Cardiac muscle cell (in vitro differentiated cells and primary cell): Measurements from ENCODE around the gene G3BP1. TPM values are rescaled to one million over a fixed set of nuclear protein-coding genes. Genes with fewer than 3 reads are reported as not detected.
"Not testable (repeated sequence)": the region's sequence is repeated elsewhere in the genome, so short reads cannot be mapped to it uniquely, and the experiment has no call there.

Source experiments
- DNase-seq, 2 donors: peaks; one replicate each; pipeline versions ENCODE4 v3.0.0 to v3.0.0-alpha.2; 2010 to 2017; ENCODE audit warnings: low read depth in 1 of 2, low spot score in 1 of 2
- H3K27ac ChIP-seq: fragments of 200-600 bp; sonication (generic); 2 replicates; pipeline ENCODE4 v1.5.1; 2016
- H3K27me3 ChIP-seq: fragments of 200-600 bp; sonication (generic); 2 replicates; pipeline ENCODE4 v1.6.0; 2016; ENCODE audit warnings: control low read depth
- H3K36me3 ChIP-seq: fragments of 200-600 bp; sonication (generic); 2 replicates; pipeline ENCODE4 v1.5.1; 2016; ENCODE audit warnings: control low read depth
- H3K4me1 ChIP-seq: fragments of 200-600 bp; sonication (generic); 2 replicates; pipeline ENCODE4 v1.8.1; 2017; ENCODE audit warnings: low read depth, mild to moderate bottlenecking, mixed run types
- H3K4me3 ChIP-seq: fragments of 200-600 bp; sonication (generic); 2 replicates; pipeline ENCODE4 v1.5.1; 2016; ENCODE audit warnings: mild to moderate bottlenecking
- H3K9me3 ChIP-seq: fragments of 200-600 bp; sonication (generic); 2 replicates; pipeline ENCODE4 v1.5.1; 2017; ENCODE audit warnings: low read depth, mild to moderate bottlenecking, control low read depth
- CTCF ChIP-seq: IDR thresholded peaks from 2 replicates; pipeline ENCODE4 v1.5.1; 2012; ENCODE audit warnings: low read depth, mild to moderate bottlenecking, low read length
- polyA plus RNA-seq: library from polyadenylated mRNA; unstranded; fragments of >200 nt; fragmentation: Nextera tagmentation; extraction: Ambion mirVana; gene quantifications from 2 replicates; pipeline ENCODE4 v1.2.1, GENCODE V29; 2016
- total RNA-seq: library from RNA; depleted of rRNA; stranded (reverse); fragments of >200 nt; gene quantifications from 2 replicates; pipeline ENCODE4 v1.2.3, GENCODE V29; 2016

The G3BP1 gene
- total RNA-seq (66.9 and 97.0 TPM in 2 replicates), polyA plus RNA-seq (105 and 140 TPM in 2 replicates)

DNA sequence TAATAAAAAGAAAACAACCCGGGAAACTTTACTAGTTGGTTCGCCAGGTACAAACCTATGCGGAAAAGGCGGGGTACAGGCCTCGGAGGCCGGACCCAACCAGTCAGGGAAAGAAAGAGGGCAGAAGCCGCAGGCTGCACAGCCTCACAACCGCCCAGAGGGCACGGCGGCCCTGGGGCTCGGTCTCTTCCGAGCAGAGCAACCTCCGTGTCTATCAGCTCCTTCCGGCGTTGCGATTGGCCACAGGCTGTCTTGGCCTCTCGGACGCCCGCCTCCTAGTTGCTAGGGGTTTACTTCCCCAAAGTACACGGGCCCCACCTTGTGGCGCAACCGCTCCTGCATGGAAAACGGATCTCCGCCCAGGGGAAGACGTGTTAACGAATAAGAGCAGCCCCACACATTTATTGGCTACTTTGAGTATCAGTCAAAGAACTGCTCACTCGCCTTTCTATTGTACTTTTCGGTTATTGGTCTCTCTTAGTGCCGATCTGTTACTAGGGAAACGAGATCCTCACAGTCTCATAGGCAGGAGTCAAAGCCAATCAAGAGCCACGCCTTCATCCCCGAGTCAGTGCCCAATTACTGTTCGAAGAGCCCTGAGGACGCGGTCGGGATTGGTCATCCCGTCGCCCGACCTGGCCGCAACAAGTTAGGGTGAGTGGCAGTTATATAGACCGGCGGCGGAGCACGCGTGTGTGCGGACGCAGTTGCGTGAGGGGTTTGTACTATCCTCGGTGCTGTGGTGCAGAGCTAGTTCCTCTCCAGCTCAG is at the start of gene G3BP1:
Gene G3BP1, plus strand, starts transcription at position 696 of the 770 bp plus-strand sequence. CDS start 14,667 bp downstream, outside the sequence.
- peak; percentile 100 for DNase-seq
- peak within 1 kb of the TSS; percentile 91 for H3K27ac ChIP-seq
- no peaks in the 10 kb centered on the region for H3K9me3 ChIP-seq
- H3K36me3 ChIP-seq = no peaks in the 10 kb centered on the region
- no peaks in the 10 kb centered on the region for H3K27me3 ChIP-seq
- H3K4me3 ChIP-seq = peak within 1 kb of the TSS; percentile 77
- H3K4me1 ChIP-seq = peaks cover 40% of the 10 kb centered on the region
- peak; percentile 65 for TF ChIP-seq CTCF

- H3K4me1 ChIP-seq = no peaks in the 10 kb centered on the region
- no peak for TF ChIP-seq CTCF
- no peak for DNase-seq
- no peaks in the 10 kb centered on the region for H3K36me3 ChIP-seq
- no peak overlapping the region for H3K4me3 ChIP-seq
- no peaks in the 10 kb centered on the region for H3K9me3 ChIP-seq
- H3K27ac ChIP-seq = no peak overlapping the region
- no peaks in the 10 kb centered on the region for H3K27me3 ChIP-seq
These were observed 49.2 kb upstream of the G3BP1 start for GRCh38 chr5:151722546-151722945.

DNA sequence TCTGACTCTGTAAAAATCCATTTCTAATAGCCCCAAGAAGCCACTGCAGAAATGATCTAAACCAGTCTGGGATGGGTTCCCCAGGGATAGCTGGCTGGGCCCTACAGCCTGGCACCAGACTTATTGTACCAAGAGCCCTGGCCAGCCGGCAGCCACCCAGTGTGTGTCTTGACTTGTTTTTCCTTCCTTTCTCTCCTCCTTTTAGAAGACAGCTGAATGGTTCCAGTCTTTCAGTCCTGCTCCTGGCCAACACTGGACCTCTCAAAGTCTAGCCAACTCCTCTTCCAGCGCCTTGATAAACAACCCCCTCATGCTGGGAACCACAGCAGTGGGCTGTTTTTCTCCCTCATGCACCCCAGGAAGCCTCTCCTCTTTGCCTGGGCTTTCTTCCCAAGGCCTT is 47.4 kb upstream of the G3BP1 start:
- no peak for TF ChIP-seq CTCF
- H3K9me3 ChIP-seq = no peaks in the 10 kb centered on the region
- no peaks in the 10 kb centered on the region for H3K36me3 ChIP-seq
- no peaks in the 10 kb centered on the region for H3K27me3 ChIP-seq
- no peak overlapping the region for H3K27ac ChIP-seq
- DNase-seq = no peak
- H3K4me1 ChIP-seq = no peaks in the 10 kb centered on the region
- H3K4me3 ChIP-seq = no peak overlapping the region

- not testable (repeated sequence) for DNase-seq, H3K27ac ChIP-seq
These were observed 42.2 kb upstream of the G3BP1 start for GRCh38 chr5:151729597-151729996.

GRCh38 chr5:151730381-151730780 is 41.4 kb upstream of the G3BP1 start:
- no peak overlapping the region for H3K4me3 ChIP-seq
- no peaks in the 10 kb centered on the region for H3K36me3 ChIP-seq
- TF ChIP-seq CTCF = no peak
- H3K9me3 ChIP-seq = no peaks in the 10 kb centered on the region
- H3K4me1 ChIP-seq = no peaks in the 10 kb centered on the region
- no peak for DNase-seq
- H3K27me3 ChIP-seq = no peaks in the 10 kb centered on the region
- H3K27ac ChIP-seq = no peak overlapping the region

More at GRCh38 chr5:151729597-151729996, 42.2 kb upstream of the G3BP1 start:
- H3K4me1 ChIP-seq, H3K9me3 ChIP-seq, H3K27me3 ChIP-seq, H3K4me3 ChIP-seq, H3K36me3 ChIP-seq: not testable (repeated sequence)

- no peaks in the 10 kb centered on the region for H3K4me1 ChIP-seq
- DNase-seq = no peak
- H3K9me3 ChIP-seq = no peaks in the 10 kb centered on the region
- no peaks in the 10 kb centered on the region for H3K27me3 ChIP-seq
- no peak overlapping the region for H3K4me3 ChIP-seq
- H3K36me3 ChIP-seq = no peaks in the 10 kb centered on the region
- no peak for TF ChIP-seq CTCF
- no peak overlapping the region for H3K27ac ChIP-seq
These were observed 38.2 kb upstream of the G3BP1 start for GRCh38 chr5:151733358-151734063.
